Measurements from ENCODE around the gene APLNR.

DNA sequence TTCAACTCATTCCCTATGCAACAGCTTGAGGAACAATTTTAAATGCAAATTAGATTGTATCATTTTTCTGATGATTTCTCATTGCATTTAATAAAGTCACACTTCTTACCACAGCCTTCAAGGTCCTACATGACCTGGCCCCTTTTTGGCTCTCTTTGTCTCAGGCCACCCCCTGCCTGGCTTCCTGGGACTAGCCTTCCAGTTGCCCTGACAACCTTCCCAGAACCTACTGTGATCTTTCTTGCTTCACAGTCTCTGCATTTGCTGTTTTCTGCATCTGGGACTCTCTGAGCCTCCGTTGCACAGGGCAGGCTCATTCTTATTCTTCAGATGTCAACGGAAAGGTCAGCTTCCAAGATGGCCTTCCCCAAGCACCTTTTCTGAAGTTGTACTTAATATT, 12.9 kb downstream of the APLNR start:
- TF ChIP-seq, protein P1, sequence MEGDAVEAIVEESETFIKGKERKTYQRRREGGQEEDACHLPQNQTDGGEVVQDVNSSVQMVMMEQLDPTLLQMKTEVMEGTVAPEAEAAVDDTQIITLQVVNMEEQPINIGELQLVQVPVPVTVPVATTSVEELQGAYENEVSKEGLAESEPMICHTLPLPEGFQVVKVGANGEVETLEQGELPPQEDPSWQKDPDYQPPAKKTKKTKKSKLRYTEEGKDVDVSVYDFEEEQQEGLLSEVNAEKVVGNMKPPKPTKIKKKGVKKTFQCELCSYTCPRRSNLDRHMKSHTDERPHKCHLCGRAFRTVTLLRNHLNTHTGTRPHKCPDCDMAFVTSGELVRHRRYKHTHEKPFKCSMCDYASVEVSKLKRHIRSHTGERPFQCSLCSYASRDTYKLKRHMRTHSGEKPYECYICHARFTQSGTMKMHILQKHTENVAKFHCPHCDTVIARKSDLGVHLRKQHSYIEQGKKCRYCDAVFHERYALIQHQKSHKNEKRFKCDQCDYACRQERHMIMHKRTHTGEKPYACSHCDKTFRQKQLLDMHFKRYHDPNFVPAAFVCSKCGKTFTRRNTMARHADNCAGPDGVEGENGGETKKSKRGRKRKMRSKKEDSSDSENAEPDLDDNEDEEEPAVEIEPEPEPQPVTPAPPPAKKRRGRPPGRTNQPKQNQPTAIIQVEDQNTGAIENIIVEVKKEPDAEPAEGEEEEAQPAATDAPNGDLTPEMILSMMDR (IDR thresholded peaks at IDR 0.05; ENCODE audit: poor library complexity) = no peak
- no peak for TF ChIP-seq EZH2 (IDR thresholded peaks at IDR 0.05; ENCODE audit: borderline replicate concordance)
